Measurements from ENCODE around the gene MAX. TPM values are rescaled to one million over a fixed set of nuclear protein-coding genes. Genes with fewer than 3 reads are reported as not detected.

Gene MAX
- polyA plus RNA-seq, 1 donor from 2014 or later = 55.3 TPM

DNA sequence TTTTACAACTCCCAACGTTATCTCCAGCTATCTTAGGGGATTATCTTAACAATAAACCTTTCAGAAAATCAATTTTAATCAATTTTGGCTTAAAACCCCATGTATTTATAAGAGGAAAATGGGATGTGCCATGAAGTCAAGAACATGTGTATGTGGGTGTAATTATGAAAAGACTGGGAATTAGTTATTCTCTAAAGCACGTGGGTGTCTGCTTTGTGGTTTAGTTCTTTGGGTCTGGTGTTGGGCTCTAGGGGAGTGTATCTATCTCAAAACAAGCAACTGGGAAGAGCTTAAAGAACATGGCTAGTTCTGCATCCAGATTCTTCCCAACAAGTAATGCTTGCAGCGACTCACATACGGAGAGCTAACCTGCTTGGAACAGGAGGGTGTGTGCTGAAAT lies 40.1 kb upstream of the MAX start:
- H3K9ac ChIP-seq (ENCODE audit: low read length) = no peak overlapping the region
- no peak overlapping the region for H3K4me2 ChIP-seq (ENCODE audit: low read length)
- H3K4me3 ChIP-seq (ENCODE audit: low read length) = no peak overlapping the region
- H3K9me2 ChIP-seq (ENCODE audit: insufficient read depth, low read length) = no peaks in the 10 kb centered on the region
- H3K36me3 ChIP-seq (ENCODE audit: insufficient read depth, low read length) = no peaks in the 10 kb centered on the region
- no peaks in the 10 kb centered on the region for H3K79me2 ChIP-seq (replicated peaks; ENCODE audit: insufficient read depth, low read length)
- H3K27me3 ChIP-seq (ENCODE audit: insufficient read depth, low read depth, low read length) = no peaks in the 10 kb centered on the region
- no peaks in the 10 kb centered on the region for H4K20me1 ChIP-seq (ENCODE audit: insufficient read depth)
- H2AFZ ChIP-seq (ENCODE audit: low read depth, low read length) = no peak overlapping the region
- no peaks in the 10 kb centered on the region for H3K9me3 ChIP-seq (ENCODE audit: low read length)
- H3F3A ChIP-seq (ENCODE audit: insufficient read depth, low read length, poor library complexity, severe bottlenecking) = no peaks in the 10 kb centered on the region
- H3K27ac ChIP-seq (ENCODE audit: low read length) = no peak overlapping the region
- TF ChIP-seq RAD21 (conservative IDR thresholded peaks at IDR 0.05) = no peak
- no peak for TF ChIP-seq EZH2 (IDR thresholded peaks at IDR 0.05; ENCODE audit: borderline replicate concordance, insufficient read depth, low read length, poor library complexity, severe bottlenecking)
- TF ChIP-seq SMC3 (conservative IDR thresholded peaks at IDR 0.05; ENCODE audit: poor library complexity) = no peak
- TF ChIP-seq, protein P1, sequence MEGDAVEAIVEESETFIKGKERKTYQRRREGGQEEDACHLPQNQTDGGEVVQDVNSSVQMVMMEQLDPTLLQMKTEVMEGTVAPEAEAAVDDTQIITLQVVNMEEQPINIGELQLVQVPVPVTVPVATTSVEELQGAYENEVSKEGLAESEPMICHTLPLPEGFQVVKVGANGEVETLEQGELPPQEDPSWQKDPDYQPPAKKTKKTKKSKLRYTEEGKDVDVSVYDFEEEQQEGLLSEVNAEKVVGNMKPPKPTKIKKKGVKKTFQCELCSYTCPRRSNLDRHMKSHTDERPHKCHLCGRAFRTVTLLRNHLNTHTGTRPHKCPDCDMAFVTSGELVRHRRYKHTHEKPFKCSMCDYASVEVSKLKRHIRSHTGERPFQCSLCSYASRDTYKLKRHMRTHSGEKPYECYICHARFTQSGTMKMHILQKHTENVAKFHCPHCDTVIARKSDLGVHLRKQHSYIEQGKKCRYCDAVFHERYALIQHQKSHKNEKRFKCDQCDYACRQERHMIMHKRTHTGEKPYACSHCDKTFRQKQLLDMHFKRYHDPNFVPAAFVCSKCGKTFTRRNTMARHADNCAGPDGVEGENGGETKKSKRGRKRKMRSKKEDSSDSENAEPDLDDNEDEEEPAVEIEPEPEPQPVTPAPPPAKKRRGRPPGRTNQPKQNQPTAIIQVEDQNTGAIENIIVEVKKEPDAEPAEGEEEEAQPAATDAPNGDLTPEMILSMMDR (IDR thresholded peaks at IDR 0.05; ENCODE audit: poor library complexity, severe bottlenecking) = no peak
- no peak for TF ChIP-seq EP300 (conservative IDR thresholded peaks at IDR 0.05; ENCODE audit: poor library complexity, severe bottlenecking)
- no peak for TF ChIP-seq MXI1 (conservative IDR thresholded peaks at IDR 0.05; ENCODE audit: poor library complexity, severe bottlenecking)
- no peak for TF ChIP-seq TAF1 (IDR thresholded peaks at IDR 0.05; ENCODE audit: low read depth)
- no peak for TF ChIP-seq POLR2AphosphoS5 (IDR thresholded peaks at IDR 0.05)
- TF ChIP-seq, protein P2, sequence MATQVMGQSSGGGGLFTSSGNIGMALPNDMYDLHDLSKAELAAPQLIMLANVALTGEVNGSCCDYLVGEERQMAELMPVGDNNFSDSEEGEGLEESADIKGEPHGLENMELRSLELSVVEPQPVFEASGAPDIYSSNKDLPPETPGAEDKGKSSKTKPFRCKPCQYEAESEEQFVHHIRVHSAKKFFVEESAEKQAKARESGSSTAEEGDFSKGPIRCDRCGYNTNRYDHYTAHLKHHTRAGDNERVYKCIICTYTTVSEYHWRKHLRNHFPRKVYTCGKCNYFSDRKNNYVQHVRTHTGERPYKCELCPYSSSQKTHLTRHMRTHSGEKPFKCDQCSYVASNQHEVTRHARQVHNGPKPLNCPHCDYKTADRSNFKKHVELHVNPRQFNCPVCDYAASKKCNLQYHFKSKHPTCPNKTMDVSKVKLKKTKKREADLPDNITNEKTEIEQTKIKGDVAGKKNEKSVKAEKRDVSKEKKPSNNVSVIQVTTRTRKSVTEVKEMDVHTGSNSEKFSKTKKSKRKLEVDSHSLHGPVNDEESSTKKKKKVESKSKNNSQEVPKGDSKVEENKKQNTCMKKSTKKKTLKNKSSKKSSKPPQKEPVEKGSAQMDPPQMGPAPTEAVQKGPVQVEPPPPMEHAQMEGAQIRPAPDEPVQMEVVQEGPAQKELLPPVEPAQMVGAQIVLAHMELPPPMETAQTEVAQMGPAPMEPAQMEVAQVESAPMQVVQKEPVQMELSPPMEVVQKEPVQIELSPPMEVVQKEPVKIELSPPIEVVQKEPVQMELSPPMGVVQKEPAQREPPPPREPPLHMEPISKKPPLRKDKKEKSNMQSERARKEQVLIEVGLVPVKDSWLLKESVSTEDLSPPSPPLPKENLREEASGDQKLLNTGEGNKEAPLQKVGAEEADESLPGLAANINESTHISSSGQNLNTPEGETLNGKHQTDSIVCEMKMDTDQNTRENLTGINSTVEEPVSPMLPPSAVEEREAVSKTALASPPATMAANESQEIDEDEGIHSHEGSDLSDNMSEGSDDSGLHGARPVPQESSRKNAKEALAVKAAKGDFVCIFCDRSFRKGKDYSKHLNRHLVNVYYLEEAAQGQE (IDR thresholded peaks at IDR 0.05; ENCODE audit: borderline replicate concordance) = no peak

DNA sequence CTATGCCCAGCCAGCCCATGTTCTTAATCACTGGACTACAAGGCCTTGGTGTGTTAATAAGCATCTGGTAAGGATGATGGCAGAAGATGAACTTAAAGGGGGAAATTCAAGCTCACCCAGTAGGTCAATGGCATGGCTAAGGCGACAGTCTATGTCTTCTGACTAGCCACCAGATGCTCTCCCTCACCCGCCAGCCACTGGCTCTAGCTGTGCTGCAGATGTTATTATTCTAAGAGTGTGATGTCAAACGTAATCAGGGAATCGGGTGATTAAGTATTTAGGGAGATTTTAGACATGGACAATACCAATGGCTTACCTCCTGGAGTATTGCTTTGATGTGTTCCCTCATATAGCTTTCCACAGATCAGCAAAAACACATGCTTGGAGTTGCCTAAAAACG lies 39.2 kb upstream of the MAX start:
- H3F3A ChIP-seq (ENCODE audit: insufficient read depth, low read length, poor library complexity, severe bottlenecking) = no peaks in the 10 kb centered on the region

More for the DNA sequence above, 39.2 kb upstream of the MAX start:
- Histone ChIP-seq H2AFZ (ENCODE audit: low read depth, low read length) (no peak overlapping the region), H3K4me2 (ENCODE audit: low read length) (no peak overlapping the region), H3K36me3 (ENCODE audit: insufficient read depth, low read length) (no peaks in the 10 kb centered on the region), H3K4me3 (ENCODE audit: low read length) (no peak overlapping the region), H3K27ac (ENCODE audit: low read length) (no peak overlapping the region), H3K9ac (ENCODE audit: low read length) (no peak overlapping the region), H3K9me3 (ENCODE audit: low read length) (no peaks in the 10 kb centered on the region), H3K79me2 (replicated peaks; ENCODE audit: insufficient read depth, low read length) (no peaks in the 10 kb centered on the region), H3K27me3 (ENCODE audit: insufficient read depth, low read depth, low read length) (no peaks in the 10 kb centered on the region), H4K20me1 (ENCODE audit: insufficient read depth) (no peaks in the 10 kb centered on the region), H3K9me2 (ENCODE audit: insufficient read depth, low read length) (no peaks in the 10 kb centered on the region)
- TF ChIP-seq EZH2 (IDR thresholded peaks at IDR 0.05; ENCODE audit: borderline replicate concordance, insufficient read depth, low read length, poor library complexity, severe bottlenecking) (no peak), POLR2AphosphoS5 (IDR thresholded peaks at IDR 0.05) (no peak), MXI1 (conservative IDR thresholded peaks at IDR 0.05; ENCODE audit: poor library complexity, severe bottlenecking) (no peak), EP300 (conservative IDR thresholded peaks at IDR 0.05; ENCODE audit: poor library complexity, severe bottlenecking) (no peak), SMC3 (conservative IDR thresholded peaks at IDR 0.05; ENCODE audit: poor library complexity) (no peak), RAD21 (conservative IDR thresholded peaks at IDR 0.05) (no peak), TAF1 (IDR thresholded peaks at IDR 0.05; ENCODE audit: low read depth) (no peak)
- TF ChIP-seq, protein P2 (IDR thresholded peaks at IDR 0.05; ENCODE audit: borderline replicate concordance) = no peak
- TF ChIP-seq, protein P1 (IDR thresholded peaks at IDR 0.05; ENCODE audit: poor library complexity, severe bottlenecking) = no peak
